ENCODE results near the gene UNC5B.

- TF ChIP-seq POLR2AphosphoS5 (IDR thresholded peaks at IDR 0.05; ENCODE audit: low read depth) (no peak), CTCF (IDR thresholded peaks at IDR 0.05; ENCODE audit: insufficient read depth, low read length) (no peak), REST (IDR thresholded peaks at IDR 0.05; ENCODE audit: insufficient replicate concordance, low read depth) (no peak)
Measured at GRCh38 chr10:71344993-71345480, 132.7 kb downstream of the UNC5B start.
